ENCODE measurements around the gene VIPR2.

Gene VIPR2

DNA sequence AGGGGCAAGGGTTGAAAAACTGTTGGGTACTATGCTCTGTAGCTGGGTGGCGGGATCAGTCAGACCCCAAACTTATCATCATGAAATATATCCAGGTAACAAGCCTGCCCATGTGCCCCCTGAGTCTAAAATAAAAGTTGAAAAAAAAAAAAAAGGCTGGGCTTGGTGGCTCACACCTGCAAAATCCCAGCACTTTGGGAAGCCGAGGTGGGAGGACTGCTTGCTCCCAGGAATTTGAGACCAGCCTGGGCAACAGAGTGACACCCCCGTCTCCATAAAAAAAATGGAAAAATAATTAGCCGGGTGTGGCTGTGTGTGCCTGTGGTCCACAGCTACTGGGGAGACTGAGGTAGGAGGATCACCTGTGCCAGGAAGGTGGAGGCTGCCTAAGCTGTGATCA is 83.5 kb downstream of the VIPR2 start:
- H3K36me3 ChIP-seq (ENCODE audit: insufficient read depth, low read length): peaks cover 51% of the 10 kb centered on the region
- DNase-seq (no peak), ATAC-seq (ENCODE audit: insufficient read depth, low read depth) (no peak)
- H4K20me1 ChIP-seq (ENCODE audit: insufficient read depth, low read length): no peaks in the 10 kb centered on the region
- no peak overlapping the region for H3K9ac ChIP-seq (ENCODE audit: low read depth, low read length)
- no peaks in the 10 kb centered on the region for H3K9me3 ChIP-seq (ENCODE audit: insufficient read depth, low read length, severe bottlenecking)
- no peaks in the 10 kb centered on the region for H3K27me3 ChIP-seq (ENCODE audit: insufficient read depth, low read length, poor library complexity)
- no peaks in the 10 kb centered on the region for H3K4me1 ChIP-seq (ENCODE audit: insufficient read depth, low read length)
- H2AFZ ChIP-seq (ENCODE audit: low read depth, low read length): no peak overlapping the region
- H3K4me2 ChIP-seq (ENCODE audit: insufficient read depth, low read length): no peak overlapping the region
- no peak overlapping the region for H3K4me3 ChIP-seq (ENCODE audit: low read depth in 1 of 2, low read length in 2 of 2)
- no peak overlapping the region; the same call in 1 of the 2 replicates for H3K27ac ChIP-seq (ENCODE audit: low read length)
- H3K79me2 ChIP-seq (ENCODE audit: insufficient read depth, low read length): peaks cover 21% of the 10 kb centered on the region
- TF ChIP-seq EZH2 (IDR thresholded peaks at IDR 0.05; ENCODE audit: borderline replicate concordance, low read depth, low read length, severe bottlenecking) (no peak), CTCF (IDR thresholded peaks at IDR 0.05; ENCODE audit: borderline replicate concordance, extremely low read depth, low read length, poor library complexity, severe bottlenecking) (no peak)

DNA sequence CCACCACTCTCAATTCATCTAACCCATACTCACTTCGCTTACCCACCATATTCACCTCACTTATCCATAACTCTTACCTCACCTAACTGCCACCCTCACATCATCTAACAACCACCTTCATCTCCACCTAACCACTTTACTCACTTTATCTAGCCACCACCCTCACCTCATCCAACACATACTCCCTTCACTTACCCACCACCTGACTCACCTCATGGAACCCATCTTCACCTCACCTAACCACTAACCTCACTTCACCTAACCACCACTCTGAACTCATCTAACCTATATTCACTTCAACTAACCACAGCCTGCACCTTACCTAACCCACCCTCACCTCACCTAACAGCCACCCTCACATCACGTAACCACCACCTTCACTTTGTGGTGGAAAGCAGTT is 84.2 kb downstream of the VIPR2 start:
- ATAC-seq (ENCODE audit: insufficient read depth, low read depth) (no peak), DNase-seq (peak; percentile 2)
- no peaks in the 10 kb centered on the region for H3K4me1 ChIP-seq (ENCODE audit: insufficient read depth, low read length)
- no peaks in the 10 kb centered on the region for H3K9me3 ChIP-seq (ENCODE audit: insufficient read depth, low read length, severe bottlenecking)
- peak overlapping the region; percentile 52 for H3K27ac ChIP-seq (ENCODE audit: low read length)
- peaks cover 17% of the 10 kb centered on the region for H3K79me2 ChIP-seq (ENCODE audit: insufficient read depth, low read length)
- H4K20me1 ChIP-seq (ENCODE audit: insufficient read depth, low read length): no peaks in the 10 kb centered on the region
- no peak for TF ChIP-seq EZH2 (IDR thresholded peaks at IDR 0.05; ENCODE audit: borderline replicate concordance, low read depth, low read length, severe bottlenecking)
- no peak for TF ChIP-seq CTCF (IDR thresholded peaks at IDR 0.05; ENCODE audit: borderline replicate concordance, extremely low read depth, low read length, poor library complexity, severe bottlenecking)
- no peak overlapping the region for H2AFZ ChIP-seq (ENCODE audit: low read depth, low read length)
- no peak overlapping the region for H3K9ac ChIP-seq (ENCODE audit: low read depth, low read length)
- peaks cover 52% of the 10 kb centered on the region for H3K36me3 ChIP-seq (ENCODE audit: insufficient read depth, low read length)
- no peak overlapping the region for H3K4me3 ChIP-seq (ENCODE audit: low read depth in 1 of 2, low read length in 2 of 2)
- H3K27me3 ChIP-seq (ENCODE audit: insufficient read depth, low read length, poor library complexity): no peaks in the 10 kb centered on the region
- no peak overlapping the region for H3K4me2 ChIP-seq (ENCODE audit: insufficient read depth, low read length)

DNA sequence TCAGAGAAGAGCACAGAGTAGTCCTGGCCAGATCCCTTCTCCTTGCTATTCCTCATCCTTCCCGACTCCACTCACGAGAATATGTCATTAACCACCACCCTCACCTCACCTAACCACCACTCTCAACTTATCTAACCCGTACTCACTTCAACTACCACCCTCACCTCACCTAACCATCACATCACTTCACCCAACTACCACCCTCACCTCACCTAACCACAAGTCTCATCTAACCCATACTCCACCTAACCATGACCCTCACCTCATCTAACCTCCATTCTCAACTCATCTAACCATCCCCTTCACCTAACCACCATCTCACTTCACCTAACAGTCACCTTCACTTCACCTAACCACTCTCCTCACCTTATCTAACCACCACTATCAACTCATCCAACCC is 85.0 kb downstream of the VIPR2 start:
- H3K27me3 ChIP-seq (ENCODE audit: insufficient read depth, low read length, poor library complexity): no peaks in the 10 kb centered on the region
- peak overlapping the region; percentile 52 for H3K27ac ChIP-seq (ENCODE audit: low read length)
- peaks cover 60% of the 10 kb centered on the region for H3K36me3 ChIP-seq (ENCODE audit: insufficient read depth, low read length)
- no peaks in the 10 kb centered on the region; the same call in 1 of the 2 replicates for H3K4me1 ChIP-seq (ENCODE audit: insufficient read depth, low read length)
- peaks cover 23% of the 10 kb centered on the region for H3K79me2 ChIP-seq (ENCODE audit: insufficient read depth, low read length)
- H2AFZ ChIP-seq (ENCODE audit: low read depth, low read length): no peak overlapping the region
- H3K4me3 ChIP-seq (ENCODE audit: low read depth in 1 of 2, low read length in 2 of 2): no peak overlapping the region
- no peak overlapping the region for H3K9ac ChIP-seq (ENCODE audit: low read depth, low read length)
- no peaks in the 10 kb centered on the region for H4K20me1 ChIP-seq (ENCODE audit: insufficient read depth, low read length)
- no peak for TF ChIP-seq EZH2 (IDR thresholded peaks at IDR 0.05; ENCODE audit: borderline replicate concordance, low read depth, low read length, severe bottlenecking)
- TF ChIP-seq CTCF (IDR thresholded peaks at IDR 0.05; ENCODE audit: borderline replicate concordance, extremely low read depth, low read length, poor library complexity, severe bottlenecking): no peak
- DNase-seq (peak; percentile 1), ATAC-seq (ENCODE audit: insufficient read depth, low read depth) (no peak)
- H3K9me3 ChIP-seq (ENCODE audit: insufficient read depth, low read length, severe bottlenecking): no peaks in the 10 kb centered on the region
- H3K4me2 ChIP-seq (ENCODE audit: insufficient read depth, low read length): no peak overlapping the region

DNA sequence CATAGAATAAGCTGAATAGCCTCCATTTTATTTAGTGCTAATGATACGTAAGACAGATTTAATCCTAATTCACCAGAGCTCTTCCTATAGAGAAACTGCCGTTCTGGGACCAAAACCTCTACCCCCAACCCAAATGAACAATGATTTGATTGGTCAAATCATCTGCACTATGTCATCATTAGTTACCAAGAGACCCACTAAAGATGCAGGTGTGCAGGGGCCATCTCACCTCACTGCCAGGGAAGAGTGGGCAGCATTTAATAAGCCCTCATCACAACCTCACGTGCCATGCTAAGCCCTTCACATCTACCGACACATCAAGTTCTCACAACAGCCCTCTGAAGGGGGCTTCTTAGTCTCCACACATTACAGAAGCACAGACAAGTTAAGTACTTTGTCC is 87.0 kb downstream of the VIPR2 start:
- no peak for TF ChIP-seq EZH2 (IDR thresholded peaks at IDR 0.05; ENCODE audit: borderline replicate concordance, low read depth, low read length, severe bottlenecking)

More for the DNA sequence above, 87.0 kb downstream of the VIPR2 start:
- no peaks in the 10 kb centered on the region for H3K27me3 ChIP-seq (ENCODE audit: insufficient read depth, low read length, poor library complexity)
- peak overlapping the region; percentile 52; the same call in 1 of the 2 replicates for H3K27ac ChIP-seq (ENCODE audit: low read length)
- ATAC-seq (ENCODE audit: insufficient read depth, low read depth) (no peak), DNase-seq (peak; percentile 4)
- peaks cover 13% of the 10 kb centered on the region for H3K9me3 ChIP-seq (ENCODE audit: insufficient read depth, low read length, severe bottlenecking)
- peaks cover 75% of the 10 kb centered on the region for H3K36me3 ChIP-seq (ENCODE audit: insufficient read depth, low read length)
- peaks cover 20% of the 10 kb centered on the region for H3K4me1 ChIP-seq (ENCODE audit: insufficient read depth, low read length)
- H3K79me2 ChIP-seq (ENCODE audit: insufficient read depth, low read length): peaks cover 36% of the 10 kb centered on the region
- H3K4me3 ChIP-seq (ENCODE audit: low read depth in 1 of 2, low read length in 2 of 2): no peak overlapping the region
- H3K4me2 ChIP-seq (ENCODE audit: insufficient read depth, low read length): no peak overlapping the region
- no peak overlapping the region for H3K9ac ChIP-seq (ENCODE audit: low read depth, low read length)
- H4K20me1 ChIP-seq (ENCODE audit: insufficient read depth, low read length): no peaks in the 10 kb centered on the region
- H2AFZ ChIP-seq (ENCODE audit: low read depth, low read length): no peak overlapping the region
